Caco-2 (cell line): ENCODE data around the gene AP3B2. TPM values are rescaled to one million over a fixed set of nuclear protein-coding genes. Genes with fewer than 3 reads are reported as not detected.

Experiments
- BruUV-seq: library from RNA; stranded (reverse); fragments of 400-500 nt; replicated peaks from 2 replicates; lab custom pipeline; 2021; lab: Mats Ljungman, UMichigan
- CTCF ChIA-PET: fragments of 300-600 bp; sonication (Branson Sonifier 250); formaldehyde crosslinking; loops from one replicate; lab custom pipeline; 2022; ENCODE audit warnings: antibody characterized with exemption; lab: Charles Lee
- POLR2A ChIA-PET: fragments of 300-600 bp; sonication (Branson Sonifier 250); formaldehyde crosslinking; loops from one replicate; lab custom pipeline; 2022; ENCODE audit warnings: antibody characterized with exemption; lab: Charles Lee
- DNase-seq, 2 experiments: peaks; one replicate each; pipeline versions ENCODE4 v3.0.0 to v3.0.0-alpha.2; 2020 to 2022
- H3K27me3 ChIP-seq: replicated peaks from 2 replicates; pipeline ENCODE4 v1.6.0; 2011; ENCODE audit warnings: low read length; ENCODE audit not compliant: control insufficient read depth, insufficient read depth
- H3K36me3 ChIP-seq: 2 replicates; pipeline ENCODE4 v1.5.1; 2011; ENCODE audit warnings: low read length; ENCODE audit not compliant: control insufficient read depth, insufficient read depth
- H3K4me1 ChIP-seq: fragments of 250-450 bp; sonication (Bioruptor Pico); 2 replicates; pipeline ENCODE4 v1.5.1; 2020; ENCODE audit warnings: mild to moderate bottlenecking
- H3K4me3 ChIP-seq: 2 replicates; pipeline ENCODE4 v1.5.1; 2011; ENCODE audit warnings: low read depth, mild to moderate bottlenecking, control low read depth, low read length
- H3K9me3 ChIP-seq: fragments of 250-450 bp; sonication (Bioruptor Pico); 2 replicates; pipeline ENCODE4 v1.5.1; 2020; ENCODE audit warnings: mild to moderate bottlenecking, moderate library complexity
- H3K27ac Mint-ChIP-seq: one replicate; pipeline ENCODE4 v1.8.0; 2022; ENCODE audit warnings: mixed read lengths; ENCODE audit not compliant: unreplicated experiment
- H3K27me3 Mint-ChIP-seq: one replicate; pipeline ENCODE4 v1.8.0; 2022; ENCODE audit warnings: mixed read lengths; ENCODE audit not compliant: insufficient read depth, unreplicated experiment
- H3K36me3 Mint-ChIP-seq: one replicate; pipeline ENCODE4 v1.8.0; 2022; ENCODE audit warnings: mild to moderate bottlenecking, mixed read lengths; ENCODE audit not compliant: insufficient read depth, unreplicated experiment
- H3K4me1 Mint-ChIP-seq: one replicate; pipeline ENCODE4 v1.8.0; 2022; ENCODE audit warnings: low read depth, mixed read lengths; ENCODE audit not compliant: unreplicated experiment
- H3K4me3 Mint-ChIP-seq: one replicate; pipeline ENCODE4 v1.8.0; 2022; ENCODE audit warnings: mild to moderate bottlenecking, moderate library complexity, mixed read lengths; ENCODE audit not compliant: unreplicated experiment
- H3K9me3 Mint-ChIP-seq: one replicate; pipeline ENCODE4 v1.8.0; 2022; ENCODE audit warnings: mixed read lengths; ENCODE audit not compliant: unreplicated experiment
- intact Hi-C: fragments of 100-400 bp; cut with micrococcal nuclease; formaldehyde crosslinking; loops from one replicate; pipeline ENCODE4 v1.10.0; 2022; ENCODE audit not compliant: unreplicated experiment
- total RNA-seq: library from RNA; stranded (reverse); gene quantifications from 2 replicates; pipeline ENCODE4 v1.2.3, GENCODE V29; 2022
- TF ChIP-seq, protein P1 (sequence below), 2 experiments: fragments of 200-600 bp in 1 of 2; IDR thresholded peaks; 1 replicate in 1 of 2; 2 replicates in 1 of 2; pipeline versions ENCODE4 v1.5.1 to v1.8.0; 2011 to 2022; ENCODE audit warnings: antibody characterized with exemption in 1 of 2, control low read depth in 1 of 2, inconsistent platforms in 1 of 2, low read depth in 1 of 2, low read length in 1 of 2, mild to moderate bottlenecking in 1 of 2, moderate library complexity in 1 of 2; ENCODE audit not compliant: insufficient read depth in 1 of 2, severe bottlenecking in 1 of 2, unreplicated experiment in 1 of 2

The AP3B2 gene
- total RNA-seq, 1 experiment from 2014 or later: 0.82 TPM

DNA sequence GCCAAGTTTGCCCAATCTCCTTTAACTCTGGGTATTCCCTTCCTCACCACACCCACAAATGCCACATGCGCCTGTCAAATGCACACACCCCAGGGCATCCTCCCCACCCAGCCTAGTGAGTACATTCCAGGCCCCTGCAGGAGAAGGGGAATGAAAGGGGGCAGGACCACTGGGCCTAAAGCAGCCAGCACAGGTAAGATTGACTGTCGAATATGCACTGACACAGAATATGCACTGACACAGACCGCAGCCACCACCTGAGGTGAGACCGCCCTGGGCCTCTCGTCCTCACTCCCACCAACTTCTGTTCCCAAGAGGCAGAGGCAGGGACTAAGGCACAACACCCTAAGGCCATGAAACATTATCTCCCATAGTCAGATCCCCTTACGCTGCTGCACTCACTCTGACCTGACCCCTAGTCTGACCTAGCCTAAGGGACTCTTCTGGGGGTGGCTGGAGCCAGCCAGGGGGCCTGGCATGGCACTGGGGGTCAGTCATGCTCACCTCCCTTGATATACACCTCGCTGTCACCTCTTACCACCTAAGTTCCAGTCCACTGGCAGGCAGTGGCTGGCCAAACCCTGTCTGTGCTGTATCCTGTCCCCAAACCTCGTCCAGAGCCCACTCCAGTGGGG is 10.8 kb downstream of the AP3B2 start:
- Mint-ChIP-seq H3K4me1 (no peaks in the 10 kb centered on the region), H3K36me3 (no peaks in the 10 kb centered on the region), H3K9me3 (no peaks in the 10 kb centered on the region), H3K27me3 (peaks cover 11% of the 10 kb centered on the region), H3K4me3 (no peak overlapping the region), H3K27ac (no peak overlapping the region)
- H3K4me1 ChIP-seq: no peaks in the 10 kb centered on the region
- H3K4me3 ChIP-seq: no peak overlapping the region
- no TSS peak for BruUV-seq
- H3K27me3 ChIP-seq: no peaks in the 10 kb centered on the region
- ChIA-PET POLR2A (no interaction called here), CTCF (no interaction called here)
- no peak for DNase-seq
- no peaks in the 10 kb centered on the region for H3K9me3 ChIP-seq
- intact Hi-C loops: no loop called here
- TF ChIP-seq, protein P1, sequence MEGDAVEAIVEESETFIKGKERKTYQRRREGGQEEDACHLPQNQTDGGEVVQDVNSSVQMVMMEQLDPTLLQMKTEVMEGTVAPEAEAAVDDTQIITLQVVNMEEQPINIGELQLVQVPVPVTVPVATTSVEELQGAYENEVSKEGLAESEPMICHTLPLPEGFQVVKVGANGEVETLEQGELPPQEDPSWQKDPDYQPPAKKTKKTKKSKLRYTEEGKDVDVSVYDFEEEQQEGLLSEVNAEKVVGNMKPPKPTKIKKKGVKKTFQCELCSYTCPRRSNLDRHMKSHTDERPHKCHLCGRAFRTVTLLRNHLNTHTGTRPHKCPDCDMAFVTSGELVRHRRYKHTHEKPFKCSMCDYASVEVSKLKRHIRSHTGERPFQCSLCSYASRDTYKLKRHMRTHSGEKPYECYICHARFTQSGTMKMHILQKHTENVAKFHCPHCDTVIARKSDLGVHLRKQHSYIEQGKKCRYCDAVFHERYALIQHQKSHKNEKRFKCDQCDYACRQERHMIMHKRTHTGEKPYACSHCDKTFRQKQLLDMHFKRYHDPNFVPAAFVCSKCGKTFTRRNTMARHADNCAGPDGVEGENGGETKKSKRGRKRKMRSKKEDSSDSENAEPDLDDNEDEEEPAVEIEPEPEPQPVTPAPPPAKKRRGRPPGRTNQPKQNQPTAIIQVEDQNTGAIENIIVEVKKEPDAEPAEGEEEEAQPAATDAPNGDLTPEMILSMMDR (IDR thresholded peaks at IDR 0.05; ENCODE audit: insufficient read depth in 1 of 2, low read depth in 1 of 2, low read length in 1 of 2, severe bottlenecking in 1 of 2, unreplicated experiment in 1 of 2): no peak
- H3K36me3 ChIP-seq: no peaks in the 10 kb centered on the region

DNA sequence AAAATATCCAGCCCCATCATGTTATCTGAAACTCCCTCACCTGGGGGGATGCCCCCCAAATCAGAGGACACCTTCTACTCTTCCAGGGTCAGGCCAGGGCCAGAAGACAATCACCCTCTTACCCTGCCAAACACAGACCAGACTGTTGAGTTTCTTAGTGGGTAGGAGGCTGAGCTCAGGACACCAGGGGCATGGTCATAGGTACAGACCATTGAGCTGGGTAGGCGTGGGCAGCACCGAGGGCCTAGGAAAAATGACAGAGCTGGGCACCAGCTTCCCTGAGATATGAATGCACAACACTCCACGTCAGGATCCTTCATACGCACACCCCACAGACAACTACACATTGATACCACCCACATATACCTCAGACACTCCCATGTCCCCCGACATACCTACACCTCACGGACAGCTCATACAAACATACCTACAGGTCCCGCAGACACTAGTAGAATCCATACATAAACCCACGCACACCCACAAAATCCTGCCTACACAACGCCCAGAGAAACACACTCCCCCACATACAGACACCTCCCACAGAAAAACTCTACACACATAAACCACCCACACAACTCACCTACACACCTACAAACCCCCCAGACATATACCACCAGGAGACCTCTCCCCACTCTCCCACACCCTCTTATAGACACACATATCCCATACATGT is 11.8 kb downstream of the AP3B2 start:
- POLR2A ChIA-PET: no interaction called here
- Mint-ChIP-seq H3K4me3 (no peak overlapping the region), H3K9me3 (no peaks in the 10 kb centered on the region), H3K4me1 (no peaks in the 10 kb centered on the region), H3K27ac (no peak overlapping the region), H3K36me3 (no peaks in the 10 kb centered on the region), H3K27me3 (peaks cover 11% of the 10 kb centered on the region)
- H3K36me3 ChIP-seq: no peaks in the 10 kb centered on the region
- H3K4me3 ChIP-seq: no peak overlapping the region
- H3K9me3 ChIP-seq: no peaks in the 10 kb centered on the region
- CTCF ChIA-PET: no interaction called here
- no peaks in the 10 kb centered on the region for H3K4me1 ChIP-seq
- intact Hi-C loops: no loop called here
- H3K27me3 ChIP-seq: no peaks in the 10 kb centered on the region
- no peak for DNase-seq
- TF ChIP-seq, protein P1 (IDR thresholded peaks at IDR 0.05; ENCODE audit: insufficient read depth in 1 of 2, low read depth in 1 of 2, low read length in 1 of 2, severe bottlenecking in 1 of 2, unreplicated experiment in 1 of 2): no peak
- no TSS peak for BruUV-seq

DNA sequence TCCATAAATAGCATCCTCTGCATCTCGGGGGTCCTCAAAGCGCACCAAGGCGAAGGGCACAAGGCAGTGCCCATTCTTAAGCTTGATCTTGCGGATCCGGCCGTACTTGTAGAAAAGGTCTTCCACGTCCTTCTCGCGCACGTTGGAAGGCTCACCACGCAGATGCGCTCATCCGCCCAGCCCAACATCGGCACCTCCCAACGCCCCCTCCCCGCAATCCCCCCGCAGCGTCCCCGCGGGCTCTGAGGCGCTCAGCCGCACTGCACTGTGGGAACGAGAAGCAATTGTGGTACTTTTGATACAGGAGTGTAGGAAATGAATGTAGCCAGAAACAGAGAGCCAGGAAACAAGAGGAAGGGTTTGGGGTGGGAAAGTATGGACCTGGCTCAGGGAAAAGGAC is 17.5 kb downstream of the AP3B2 start:
- TF ChIP-seq, protein P1 (IDR thresholded peaks at IDR 0.05; ENCODE audit: insufficient read depth in 1 of 2, low read depth in 1 of 2, low read length in 1 of 2, severe bottlenecking in 1 of 2, unreplicated experiment in 1 of 2): no peak
- no peak overlapping the region for H3K27ac Mint-ChIP-seq
- Histone ChIP-seq H3K36me3 (no peaks in the 10 kb centered on the region), H3K4me1 (no peaks in the 10 kb centered on the region), H3K27me3 (no peaks in the 10 kb centered on the region), H3K9me3 (no peaks in the 10 kb centered on the region), H3K4me3 (no peak overlapping the region)
- H3K4me3 Mint-ChIP-seq: no peak overlapping the region
- DNase-seq: no peak
- CTCF ChIA-PET: no interaction called here
- H3K36me3 Mint-ChIP-seq: no peaks in the 10 kb centered on the region
- BruUV-seq: no TSS peak
- intact Hi-C loops: no loop called here
- peaks cover 4% of the 10 kb centered on the region for H3K27me3 Mint-ChIP-seq
- no peaks in the 10 kb centered on the region for H3K4me1 Mint-ChIP-seq
- H3K9me3 Mint-ChIP-seq: no peaks in the 10 kb centered on the region
- POLR2A ChIA-PET: no interaction called here
